HEK293 (cell line): ENCODE data around the gene MOSMO.

ENCODE experiments used
- CTCF ChIA-PET: fragments of 350-600 bp; formaldehyde crosslinking; extraction: SDS; loops from one replicate; lab custom pipeline; 2021; ENCODE audit warnings: antibody characterized with exemption; lab: Yijun Ruan, JAX
- POLR2A ChIA-PET: fragments of 300-600 bp; formaldehyde crosslinking; extraction: SDS; loops from one replicate; lab custom pipeline; 2020; ENCODE audit warnings: antibody characterized with exemption, inconsistent platforms; lab: Yijun Ruan, JAX
- H3K27ac ChIP-seq: fragments of 200-500 bp; sonication (Bioruptor generic); 2 replicates; pipeline ENCODE4 v1.5.1; 2014; ENCODE audit warnings: low read depth, low read length, control low read depth, inconsistent platforms; ENCODE audit errors: extremely low read depth
- H3K36me3 ChIP-seq, 2 experiments: fragments of 200-500 bp in 1 of 2; sonication (Bioruptor generic) in 1 of 2; 1 replicate in 1 of 2; 2 replicates in 1 of 2; pipeline ENCODE4 v1.5.1; 2014 to 2017; ENCODE audit warnings: inconsistent platforms in 2 of 2, low read length in 2 of 2; ENCODE audit not compliant: control insufficient read depth in 2 of 2, insufficient read depth in 1 of 2
- H3K4me1 ChIP-seq: fragments of 200-500 bp; sonication (Bioruptor generic); 2 replicates; pipeline ENCODE4 v1.5.1; 2014; ENCODE audit warnings: mild to moderate bottlenecking, low read length, inconsistent platforms; ENCODE audit not compliant: control insufficient read depth, insufficient read depth
- H3K4me3 ChIP-seq: 2 replicates; pipeline ENCODE4 v1.5.1; 2011; ENCODE audit warnings: low read depth, mild to moderate bottlenecking, control low read depth, low read length, moderate library complexity
- H3K9me3 ChIP-seq: fragments of 200-500 bp; sonication (Bioruptor generic); 2 replicates; pipeline ENCODE4 v1.5.1; 2014; ENCODE audit warnings: low read depth, low read length, inconsistent platforms; ENCODE audit not compliant: control insufficient read depth, insufficient read depth
- GFI1B ChIP-seq: fragments of 450-650 bp; formaldehyde crosslinking; IDR thresholded peaks from 2 replicates; pipeline ENCODE4 v1.5.1; 2016; ENCODE audit warnings: missing biosample characterization, missing genetic modification characterization
- GLI2 ChIP-seq: fragments of 450-650 bp; formaldehyde crosslinking; IDR thresholded peaks from 2 replicates; pipeline ENCODE4; 2017; ENCODE audit warnings: missing biosample characterization, missing genetic modification characterization, low read depth, borderline replicate concordance
- KLF7 ChIP-seq: fragments of 450-650 bp; formaldehyde crosslinking; IDR thresholded peaks from 2 replicates; pipeline ENCODE4 v1.5.1; 2016; ENCODE audit warnings: missing biosample characterization, missing genetic modification characterization, borderline replicate concordance
- OSR2 ChIP-seq: fragments of 450-650 bp; formaldehyde crosslinking; IDR thresholded peaks from 2 replicates; pipeline ENCODE4 v1.5.1; 2016; ENCODE audit warnings: missing biosample characterization, missing genetic modification characterization
- PBX3 ChIP-seq: sonication (generic); formaldehyde crosslinking; IDR thresholded peaks from 2 replicates; pipeline ENCODE4 v1.8.1; 2022; ENCODE audit warnings: mild to moderate bottlenecking, moderate library complexity, missing genetic modification reagents
- SCRT2 ChIP-seq: fragments of 450-650 bp; formaldehyde crosslinking; IDR thresholded peaks from 2 replicates; pipeline ENCODE4 v1.5.1; 2016; ENCODE audit warnings: missing biosample characterization, missing genetic modification characterization
- SP7 ChIP-seq: fragments of 450-650 bp; formaldehyde crosslinking; IDR thresholded peaks from 2 replicates; pipeline ENCODE4 v1.5.1; 2016; ENCODE audit warnings: missing biosample characterization, missing genetic modification characterization
- YY1 ChIP-seq: fragments of 450-650 bp; formaldehyde crosslinking; IDR thresholded peaks from 2 replicates; pipeline ENCODE4 v1.5.1; 2018; ENCODE audit warnings: missing biosample characterization, missing genetic modification characterization
- ZBTB17 ChIP-seq: fragments of 450-650 bp; formaldehyde crosslinking; IDR thresholded peaks from 2 replicates; pipeline ENCODE4 v1.5.1; 2016; ENCODE audit warnings: missing biosample characterization, missing genetic modification characterization
- ZBTB26 ChIP-seq: fragments of 450-650 bp; formaldehyde crosslinking; optimal IDR thresholded peaks from 2 replicates; pipeline ENCODE3; 2016; ENCODE audit warnings: missing biosample characterization, mild to moderate bottlenecking, missing genetic modification characterization
- ZNF121 ChIP-seq: fragments of 450-650 bp; formaldehyde crosslinking; IDR thresholded peaks from 2 replicates; pipeline ENCODE4 v1.5.1; 2016; ENCODE audit warnings: missing biosample characterization, missing genetic modification characterization
- ZNF157 ChIP-seq: fragments of 450-650 bp; formaldehyde crosslinking; IDR thresholded peaks from 2 replicates; pipeline ENCODE4 v1.5.1; 2016; ENCODE audit warnings: missing biosample characterization, missing genetic modification characterization
- ZNF211 ChIP-seq: fragments of 450-650 bp; formaldehyde crosslinking; IDR thresholded peaks from 2 replicates; pipeline ENCODE4 v1.5.1; 2016; ENCODE audit warnings: low read depth, missing biosample characterization, missing genetic modification characterization
- ZNF223 ChIP-seq: fragments of 450-650 bp; formaldehyde crosslinking; IDR thresholded peaks from 2 replicates; pipeline ENCODE4 v1.5.1; 2016; ENCODE audit warnings: missing biosample characterization, missing genetic modification characterization
- ZNF23 ChIP-seq: fragments of 450-650 bp; formaldehyde crosslinking; IDR thresholded peaks from 2 replicates; pipeline ENCODE4 v1.5.1; 2016; ENCODE audit warnings: missing biosample characterization, missing genetic modification characterization, borderline replicate concordance
- ZNF24 ChIP-seq: fragments of 450-650 bp; formaldehyde crosslinking; IDR thresholded peaks from 2 replicates; pipeline ENCODE4 v1.5.1; 2016; ENCODE audit warnings: missing biosample characterization, missing genetic modification characterization
- ZNF335 ChIP-seq: fragments of 450-650 bp; formaldehyde crosslinking; conservative IDR thresholded peaks from 2 replicates; pipeline ENCODE4 v1.5.1; 2016; ENCODE audit warnings: missing biosample characterization, missing genetic modification characterization
- ZNF366 ChIP-seq: fragments of 450-650 bp; formaldehyde crosslinking; conservative IDR thresholded peaks from 2 replicates; pipeline ENCODE4 v1.5.1; 2016; ENCODE audit warnings: missing biosample characterization, missing genetic modification characterization
- ZNF433 ChIP-seq: fragments of 450-650 bp; formaldehyde crosslinking; IDR thresholded peaks from 2 replicates; pipeline ENCODE4 v1.5.1; 2016; ENCODE audit warnings: missing biosample characterization, missing genetic modification characterization, low read depth
- ZNF510 ChIP-seq: fragments of 450-650 bp; formaldehyde crosslinking; IDR thresholded peaks from 2 replicates; pipeline ENCODE4 v1.5.1; 2018; ENCODE audit warnings: mild to moderate bottlenecking, missing genetic modification characterization, missing biosample characterization; ENCODE audit not compliant: insufficient replicate concordance
- ZNF513 ChIP-seq: fragments of 450-650 bp; IDR thresholded peaks from 2 replicates; pipeline ENCODE4 v1.5.1; 2018; ENCODE audit warnings: missing biosample characterization, missing genetic modification characterization
- ZNF514 ChIP-seq: fragments of 450-650 bp; formaldehyde crosslinking; IDR thresholded peaks from 2 replicates; pipeline ENCODE4 v1.5.1; 2016; ENCODE audit warnings: missing biosample characterization, missing genetic modification characterization
- ZNF623 ChIP-seq: fragments of 450-650 bp; formaldehyde crosslinking; IDR thresholded peaks from 2 replicates; pipeline ENCODE4 v1.5.1; 2016; ENCODE audit warnings: missing biosample characterization, missing genetic modification characterization
- ZNF837 ChIP-seq: fragments of 450-650 bp; formaldehyde crosslinking; IDR thresholded peaks from 2 replicates; pipeline ENCODE4 v1.5.1; 2016; ENCODE audit warnings: missing biosample characterization, missing genetic modification characterization
- ZNF843 ChIP-seq: fragments of 450-650 bp; formaldehyde crosslinking; IDR thresholded peaks from 2 replicates; pipeline ENCODE4 v1.5.1; 2016; ENCODE audit warnings: missing biosample characterization, missing genetic modification characterization
- ZSCAN30 ChIP-seq: fragments of 450-650 bp; IDR thresholded peaks from 2 replicates; pipeline ENCODE4 v1.5.1; 2018; ENCODE audit warnings: missing biosample characterization, mild to moderate bottlenecking, missing genetic modification characterization, moderate library complexity

The MOSMO gene

DNA sequence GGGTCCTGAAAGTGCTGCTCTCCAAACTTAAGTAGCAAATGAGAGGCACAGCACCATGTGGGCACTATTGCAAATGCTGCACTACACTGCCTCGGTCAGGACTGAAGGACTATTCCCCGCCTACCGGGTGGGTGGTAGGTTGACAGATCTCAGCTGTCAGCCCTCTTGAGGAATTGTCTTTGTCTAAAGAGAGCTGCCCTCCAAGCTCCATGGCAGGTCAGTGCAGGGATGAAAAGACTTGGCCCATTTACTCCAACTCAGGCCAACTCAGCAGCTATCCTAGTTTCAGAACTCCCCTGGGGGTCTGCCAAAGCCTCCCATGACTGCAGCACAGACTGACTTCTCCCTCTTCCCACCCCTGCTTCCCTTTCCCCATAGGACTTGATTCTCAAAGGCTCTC is 3.6 kb upstream of the MOSMO start:
- H3K36me3 ChIP-seq = no peaks in the 10 kb centered on the region
- ChIA-PET POLR2A (no interaction called here), CTCF (interaction anchor here (0.7 to 20.3 kb wide), 6 partner anchors 67 to 395 kb away, joined by 3 to 302 read pairs (median 4); no protein-coding TSS in a partner anchor)
- peaks cover 2% of the 10 kb centered on the region for H3K4me1 ChIP-seq
- TF ChIP-seq KLF7 (tag by site-specific recombination) = no peak
- no peak for TF ChIP-seq ZNF843
- TF ChIP-seq ZNF223 (tag by site-specific recombination) = no peak
- no peak for TF ChIP-seq ZNF514 (tag by site-specific recombination)
- no peak for TF ChIP-seq ZNF510 (tag by site-specific recombination)
- H3K9me3 ChIP-seq = no peaks in the 10 kb centered on the region
- H3K4me3 ChIP-seq = no peak overlapping the region
- H3K27ac ChIP-seq = no peak overlapping the region

DNA sequence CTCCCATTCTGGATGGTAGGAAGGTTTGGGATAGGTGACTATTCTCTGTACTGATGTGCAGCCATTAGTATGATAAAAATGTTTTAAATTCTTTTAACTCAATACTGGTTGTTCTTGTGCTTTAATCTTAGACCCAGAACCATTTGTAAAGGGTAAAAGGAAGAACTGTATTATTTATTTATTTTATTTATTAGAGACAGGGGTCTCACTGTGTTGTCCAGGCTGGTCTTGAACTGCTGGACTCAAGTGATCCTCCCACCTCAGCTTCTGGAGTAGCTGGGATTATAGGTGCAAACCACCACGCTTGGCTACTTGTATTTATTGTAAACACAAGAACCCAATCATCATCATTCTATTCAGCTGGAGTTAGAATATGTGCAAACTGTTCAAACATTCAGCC is 2.2 kb upstream of the MOSMO start:
- TF ChIP-seq SP7 (tag by site-specific recombination) = no peak
- no peak for TF ChIP-seq GFI1B
- TF ChIP-seq SCRT2 = no peak
- TF ChIP-seq OSR2 (tag by site-specific recombination) = peak; percentile 37; the same call in 1 of the 2 replicates
- TF ChIP-seq GLI2 (tag by site-specific recombination) = no peak
- peak; percentile 51; the same call in 1 of the 2 replicates for TF ChIP-seq ZNF121 (tag by site-specific recombination)
- ChIA-PET CTCF (interaction anchor here (0.5 to 20.3 kb wide), 4 partner anchors 8 to 298 kb away, joined by 3 to 302 read pairs (median 36); no protein-coding TSS in a partner anchor), POLR2A (interaction anchor here (0.5 to 1.0 kb wide), 2 partner anchors 20 to 72 kb away, joined by 4 to 5 read pairs; no protein-coding TSS in a partner anchor)
- H3K27ac ChIP-seq = no peak overlapping the region
- H3K4me3 ChIP-seq = no peak overlapping the region
- H3K4me1 ChIP-seq = peaks cover 3% of the 10 kb centered on the region
- H3K9me3 ChIP-seq = no peaks in the 10 kb centered on the region
- H3K36me3 ChIP-seq = no peaks in the 10 kb centered on the region

- peaks cover 4% of the 10 kb centered on the region for H3K4me1 ChIP-seq
- H3K27ac ChIP-seq = no peak overlapping the region
- TF ChIP-seq ZNF513 (tag by site-specific recombination) (no peak), ZNF366 (tag by site-specific recombination) (peak; percentile 60; the same call in 1 of the 2 replicates)
- TF ChIP-seq, all 188 proteins: peak for 1
- Histone ChIP-seq H3K9me3 (no peaks in the 10 kb centered on the region), H3K36me3 (no peaks in the 10 kb centered on the region), H3K4me3 (no peak overlapping the region)
- CTCF ChIA-PET = interaction anchor here (0.6 to 20.3 kb wide), 3 partner anchors 50 to 182 kb away, joined by 3 to 302 read pairs (median 66); no protein-coding TSS in a partner anchor
- POLR2A ChIA-PET = interaction anchor here (0.7 kb wide), 1 partner anchor 16 kb away, joined by 3 read pairs; no protein-coding TSS in a partner anchor
Observed at GRCh38 chr16:22006636-22007035, 1.3 kb upstream of the MOSMO start.

DNA sequence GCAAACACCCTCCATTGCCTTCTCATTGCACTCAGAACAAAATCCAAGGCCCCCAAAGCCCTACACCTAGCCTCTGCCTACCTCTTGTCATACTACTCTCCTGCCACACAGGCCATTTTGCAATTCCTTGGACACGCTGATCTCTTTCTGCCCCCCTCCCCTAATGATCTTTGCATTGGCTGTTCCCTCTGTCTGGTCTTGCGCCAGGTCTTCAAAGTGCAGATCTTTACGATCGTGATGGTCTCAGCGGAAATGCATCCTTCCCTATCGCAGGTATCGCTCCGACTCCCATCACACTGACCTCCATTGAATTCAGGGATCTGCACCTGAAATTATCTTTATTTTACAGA is 777 bp upstream of the MOSMO start:
- Histone ChIP-seq H3K36me3 (no peaks in the 10 kb centered on the region), H3K9me3 (no peaks in the 10 kb centered on the region), H3K27ac (peak overlapping the region; percentile 86), H3K4me3 (peak overlapping the region; percentile 97), H3K4me1 (peaks cover 5% of the 10 kb centered on the region)
- POLR2A ChIA-PET = interaction anchor here (0.7 to 1.4 kb wide), 8 partner anchors 9 to 70 kb away, joined by 3 to 8 read pairs (median 4); partner anchors contain the start of gene UQCRC2
- CTCF ChIA-PET = interaction anchor here (0.6 to 20.3 kb wide), 4 partner anchors 8 to 182 kb away, joined by 3 to 302 read pairs (median 35); no protein-coding TSS in a partner anchor
- no peak for TF ChIP-seq PBX3 (CRISPR knock-in tag)
- TF ChIP-seq ZNF24 (tag by site-specific recombination) = 0 out of 2 replicates have a peak, but pooled peaks have one; percentile 9
- TF ChIP-seq ZNF335 (tag by site-specific recombination) = peak; percentile 76
- TF ChIP-seq ZSCAN30 (tag by site-specific recombination) = no peak
- TF ChIP-seq YY1 (tag by site-specific recombination) = 0 out of 2 replicates have a peak, but pooled peaks have one; percentile 9
- no peak for TF ChIP-seq ZBTB26 (tag by site-specific recombination)
- TF ChIP-seq ZNF623 = no peak
- TF ChIP-seq ZBTB17 (tag by site-specific recombination) = peak; percentile 89
- TF ChIP-seq ZNF433 = no peak
- no peak for TF ChIP-seq ZNF23
- no peak for TF ChIP-seq ZNF837 (tag by site-specific recombination)
- no peak for TF ChIP-seq ZNF211 (tag by site-specific recombination)
- no peak for TF ChIP-seq ZNF157 (tag by site-specific recombination)
- no peak for TF ChIP-seq OSR2 (tag by site-specific recombination)
